Stimulated activated CD8-positive, alpha-beta memory T cell treated with anti-CD3 and anti-CD28 coated beads, Interleukin-12 subunit alpha, Interleukin-12 subunit beta, amount 100 ng/mL, for 24 hours (primary cell): ENCODE measurements around the gene TEX22.
"Not testable (repeated sequence)": the region's sequence is repeated elsewhere in the genome, so short reads cannot be mapped to it uniquely, and the experiment has no call there.

Experiments
- DNase-seq: peaks from one replicate; pipeline ENCODE4 v3.0.0-alpha.2; 2020; ENCODE audit errors: extremely low read depth

TEX22 gene, protein sequence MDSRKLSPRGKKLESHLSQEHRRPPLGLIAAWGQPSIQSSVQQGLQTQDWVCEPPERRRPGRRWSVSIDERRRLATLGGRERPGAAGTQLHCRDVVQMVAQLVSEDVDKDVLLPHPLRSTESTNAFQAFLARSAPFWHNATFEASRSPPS

DNA sequence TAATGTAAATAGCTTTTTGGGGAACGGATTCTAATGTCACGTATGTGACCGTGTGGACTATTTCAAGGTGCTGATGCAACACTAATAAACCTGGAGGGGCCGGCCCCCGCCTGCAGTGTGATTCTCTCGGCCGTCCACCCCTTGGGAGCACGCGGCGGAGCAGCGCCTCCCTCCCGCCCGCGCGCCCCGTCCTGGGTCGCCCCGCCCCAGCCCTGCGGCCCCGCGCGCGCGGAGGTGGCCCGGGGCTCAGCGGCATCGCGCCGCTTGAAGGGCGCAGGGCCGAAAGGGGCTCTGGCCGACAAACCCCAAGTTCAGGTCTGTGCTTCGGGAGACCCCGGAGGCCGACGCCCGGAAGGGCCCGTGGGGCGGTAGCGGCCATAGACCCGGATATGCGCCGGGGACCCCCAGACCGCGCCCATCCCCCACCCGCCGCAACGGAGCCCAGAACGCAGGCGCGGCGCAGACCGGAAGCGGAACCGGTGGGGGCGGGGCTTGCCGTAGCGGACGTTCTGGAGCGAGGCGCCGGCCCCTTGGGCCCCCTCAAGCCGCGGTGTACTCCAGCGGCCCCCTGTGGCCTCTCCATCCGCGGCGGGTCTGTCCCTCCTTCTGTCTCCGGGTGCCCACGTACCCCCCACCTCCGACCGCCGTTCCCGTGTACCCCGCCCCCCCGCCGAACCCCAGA is at the start of gene TEX22:
Gene TEX22 (plus strand): TSS at position 495 of the 682 bp plus-strand sequence. CDS start 803 bp downstream, outside the sequence.
- DNase-seq: peak; percentile 88

DNA sequence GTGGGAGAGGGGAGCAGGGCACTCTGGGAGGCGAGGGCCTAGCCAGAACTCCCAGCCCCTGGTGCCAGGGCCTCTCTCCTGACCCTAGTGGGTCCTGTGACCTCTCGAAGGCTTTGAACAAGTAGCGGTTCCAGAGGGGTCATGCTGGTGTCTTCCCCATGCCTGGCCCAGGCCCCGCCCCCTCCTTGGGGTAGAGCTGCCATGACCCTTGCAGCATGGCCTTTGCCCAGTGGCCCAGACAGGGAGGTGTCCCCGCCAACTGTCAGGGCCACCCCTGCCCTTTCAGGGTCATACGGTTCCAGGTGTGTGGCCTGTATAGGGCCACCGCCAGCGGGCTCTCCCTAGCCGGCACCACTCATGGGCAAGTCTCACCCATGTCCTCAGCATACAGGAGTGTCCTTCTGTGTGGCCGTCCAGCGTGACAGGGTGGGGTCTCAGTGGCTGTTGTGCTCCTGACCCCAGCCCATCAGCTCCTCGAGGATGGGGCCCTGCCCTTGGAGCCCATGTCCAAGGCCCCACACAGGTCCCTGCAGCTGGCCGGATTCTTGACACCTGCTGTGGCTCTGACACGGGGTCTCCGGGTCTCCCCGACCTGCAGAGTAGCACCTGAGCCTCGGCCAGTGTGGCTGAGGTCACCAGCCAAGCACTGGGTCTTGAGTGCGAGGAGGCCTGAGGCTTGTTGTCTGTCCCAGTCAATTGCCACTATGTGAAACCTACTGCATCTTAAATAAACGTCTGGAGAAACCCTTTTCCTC is 49.2 kb upstream of the TEX22 start:
- no peak for DNase-seq

DNA sequence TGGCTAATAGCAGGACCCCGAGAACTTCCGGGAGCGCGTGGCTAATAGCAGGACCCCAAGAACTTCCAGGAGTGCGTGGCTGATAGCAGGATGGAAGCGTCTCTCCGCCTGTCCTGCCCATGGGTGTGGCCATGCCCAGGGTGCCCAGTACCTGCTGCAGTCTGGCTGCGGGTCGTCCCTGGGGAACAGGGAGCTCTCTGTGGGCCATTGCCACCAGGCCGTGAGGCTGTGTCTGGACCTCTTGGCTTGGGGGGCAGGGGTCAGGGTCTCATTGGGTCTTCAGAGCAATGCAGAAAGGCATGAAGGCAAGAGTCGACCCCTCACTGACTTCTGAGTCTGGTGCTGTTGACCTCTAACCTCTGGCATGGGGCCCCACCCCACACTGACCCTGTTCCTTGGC is 48.3 kb upstream of the TEX22 start:
- DNase-seq: no peak

DNA sequence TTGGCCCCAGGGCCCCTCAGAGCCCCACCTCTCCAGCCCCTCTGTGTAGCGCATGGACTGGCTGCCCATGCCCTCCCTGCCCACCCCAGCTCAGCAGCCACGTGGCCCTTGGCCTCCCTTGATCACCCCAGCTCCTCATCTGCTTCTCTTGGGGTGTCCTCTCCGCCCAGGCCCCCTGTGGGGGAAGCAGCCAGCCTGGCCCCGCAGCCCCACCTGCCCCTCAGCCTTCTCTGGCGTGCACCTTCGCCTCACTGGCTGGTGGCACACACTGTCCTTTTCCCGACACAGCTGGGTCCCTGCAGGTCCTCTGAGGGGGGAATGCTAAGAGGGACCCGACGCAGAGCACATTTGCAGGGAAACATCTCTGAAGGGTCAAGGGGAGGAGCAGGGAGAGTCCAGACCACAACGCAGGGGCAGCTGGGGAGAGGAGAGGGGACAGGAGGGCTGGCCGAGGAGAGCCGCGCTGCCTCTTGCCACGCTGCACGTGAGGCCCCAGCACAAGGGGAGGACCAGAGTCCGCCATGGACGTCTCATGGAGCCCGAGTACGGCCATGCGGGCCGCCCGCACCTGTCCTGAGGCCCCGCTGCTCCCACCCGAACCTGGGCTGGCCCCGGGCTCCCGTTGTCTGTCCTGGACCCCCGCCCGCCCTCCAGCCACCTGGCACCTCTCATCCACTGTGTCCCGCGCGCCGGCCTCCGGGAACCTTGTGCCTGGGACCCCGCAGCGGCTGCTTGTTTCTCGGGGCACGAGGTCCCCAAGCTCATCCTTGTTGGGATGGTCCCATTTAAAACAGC is 47.7 kb upstream of the TEX22 start:
- no peak for DNase-seq

DNA sequence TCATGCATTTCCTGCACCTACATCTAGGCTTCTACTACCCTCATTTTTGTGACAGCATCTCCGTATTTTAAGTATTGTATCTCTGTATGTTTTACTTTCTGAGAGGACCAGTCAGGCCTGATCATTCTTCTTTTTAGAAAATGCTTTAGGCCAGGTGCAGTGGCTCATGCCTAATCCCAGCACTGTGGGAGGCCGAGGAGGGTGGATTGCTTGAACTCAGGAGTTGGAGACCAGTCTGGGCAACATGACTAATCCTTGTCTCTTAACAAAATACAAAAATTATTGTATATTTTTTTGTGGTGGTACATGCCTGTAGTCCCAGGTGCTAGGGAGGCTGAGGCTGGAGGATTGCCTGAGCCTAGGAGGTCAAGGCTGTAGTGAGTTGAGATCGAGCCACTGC is 46.9 kb upstream of the TEX22 start:
- no peak for DNase-seq

DNA sequence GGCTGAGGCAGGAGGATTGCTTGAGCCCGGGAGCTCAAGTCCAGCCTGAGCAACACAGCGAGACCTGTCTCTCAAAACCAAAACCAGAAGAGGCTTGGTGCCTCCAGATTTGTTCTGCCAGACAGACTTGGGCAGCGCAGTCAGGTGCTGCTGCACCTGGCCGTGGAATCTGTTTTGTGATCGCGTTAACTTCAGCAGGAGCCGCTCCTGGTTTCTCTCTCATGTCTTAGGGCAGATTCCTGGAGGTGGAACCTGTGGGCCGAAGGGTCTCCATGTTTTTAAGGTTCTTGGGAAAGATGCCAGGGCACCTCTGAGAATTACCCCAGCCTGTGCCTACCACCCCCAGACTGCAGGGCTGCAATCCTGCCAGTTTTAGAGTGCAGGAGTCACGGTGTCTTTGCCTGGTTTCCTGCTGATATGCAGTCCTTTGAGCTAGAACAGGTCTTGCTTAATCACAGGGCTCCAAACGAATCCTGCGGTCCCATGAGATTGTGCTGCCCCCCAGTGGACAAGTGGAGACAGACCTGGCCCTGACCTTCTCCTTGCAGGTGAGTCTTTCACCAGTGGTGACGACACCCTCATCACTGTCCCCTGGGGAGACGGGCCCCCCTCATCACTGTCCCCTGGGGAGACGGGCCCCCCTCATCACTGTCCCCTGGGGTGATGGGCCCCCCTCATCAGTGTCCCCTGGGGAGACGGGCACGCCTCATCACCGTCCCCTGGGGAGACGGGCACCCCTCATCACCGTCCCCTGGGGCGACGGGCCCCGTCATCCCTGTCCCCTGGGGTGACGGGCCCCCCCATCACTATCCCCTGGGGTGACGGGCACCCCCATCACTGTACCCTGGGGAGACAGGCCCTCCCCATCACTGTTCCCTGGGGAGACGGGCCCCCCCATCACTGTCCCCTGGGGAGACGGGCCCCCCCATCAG is 46.2 kb upstream of the TEX22 start:
- DNase-seq: peak; percentile 58

DNA sequence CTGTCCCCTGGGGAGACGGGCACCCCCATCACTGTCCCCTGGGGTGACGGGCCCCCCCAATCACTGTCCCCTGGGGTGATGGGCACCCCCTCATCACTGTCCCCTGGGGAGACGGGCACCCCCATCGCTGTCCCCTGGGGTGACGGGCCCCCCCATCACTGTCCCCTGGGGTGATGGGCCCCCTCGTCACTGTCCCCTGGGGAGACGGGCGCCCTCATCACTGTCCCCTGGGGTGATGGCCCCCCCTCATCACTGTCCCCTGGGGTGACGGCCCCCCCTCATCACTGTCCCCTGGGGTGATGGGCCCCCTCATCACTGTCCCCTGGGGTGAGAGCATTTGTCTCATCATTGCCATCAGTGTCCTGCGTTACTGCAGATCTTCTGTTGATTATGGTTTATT is 45.2 kb upstream of the TEX22 start:
- DNase-seq: no peak

DNA sequence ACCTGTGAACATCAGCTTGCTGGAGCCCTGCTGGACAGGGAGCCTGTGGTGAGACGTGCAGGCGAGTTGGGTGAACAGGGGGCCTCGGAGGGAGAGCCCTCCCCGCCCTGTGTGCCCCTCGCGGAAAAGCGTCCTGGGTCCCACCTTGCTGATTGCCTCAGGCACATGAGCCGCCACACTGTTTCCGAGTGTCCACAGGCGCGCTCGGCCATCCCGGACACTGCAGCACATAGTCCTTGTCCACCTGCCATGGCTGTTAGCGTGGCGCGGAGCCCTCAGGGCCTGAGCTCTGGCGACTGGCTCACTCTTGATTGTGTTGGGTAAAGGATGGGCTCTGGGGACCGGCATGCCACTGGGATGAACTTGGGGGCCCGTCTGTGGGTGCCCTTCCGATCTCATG is 43.8 kb upstream of the TEX22 start:
- DNase-seq: no peak

DNA sequence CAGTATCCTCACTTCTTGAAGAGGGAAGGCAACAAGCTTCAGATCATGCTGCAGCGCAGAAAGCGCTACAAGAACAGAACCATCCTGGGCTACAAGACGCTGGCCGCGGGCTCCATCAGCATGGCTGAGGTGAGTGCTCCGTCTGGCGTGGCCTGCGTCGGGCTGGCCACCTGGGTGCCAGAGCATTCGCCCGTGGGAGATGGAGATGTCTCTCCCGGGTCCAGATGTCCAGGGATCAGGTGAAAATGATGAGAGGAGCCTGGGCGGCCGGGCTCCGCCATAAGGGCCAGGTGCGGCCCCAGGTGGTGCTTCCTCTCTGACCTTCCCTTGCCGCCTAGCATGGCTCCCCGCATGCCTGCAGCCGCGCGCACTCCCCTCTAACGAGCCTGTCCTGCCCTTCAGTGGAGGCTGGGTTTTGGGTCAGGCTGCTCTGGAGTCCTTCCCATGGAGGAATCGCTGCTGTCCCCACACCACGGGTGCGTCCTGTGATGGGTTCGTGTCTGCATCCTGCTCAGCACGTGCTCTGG is 43.2 kb upstream of the TEX22 start:
- DNase-seq: no peak

DNA sequence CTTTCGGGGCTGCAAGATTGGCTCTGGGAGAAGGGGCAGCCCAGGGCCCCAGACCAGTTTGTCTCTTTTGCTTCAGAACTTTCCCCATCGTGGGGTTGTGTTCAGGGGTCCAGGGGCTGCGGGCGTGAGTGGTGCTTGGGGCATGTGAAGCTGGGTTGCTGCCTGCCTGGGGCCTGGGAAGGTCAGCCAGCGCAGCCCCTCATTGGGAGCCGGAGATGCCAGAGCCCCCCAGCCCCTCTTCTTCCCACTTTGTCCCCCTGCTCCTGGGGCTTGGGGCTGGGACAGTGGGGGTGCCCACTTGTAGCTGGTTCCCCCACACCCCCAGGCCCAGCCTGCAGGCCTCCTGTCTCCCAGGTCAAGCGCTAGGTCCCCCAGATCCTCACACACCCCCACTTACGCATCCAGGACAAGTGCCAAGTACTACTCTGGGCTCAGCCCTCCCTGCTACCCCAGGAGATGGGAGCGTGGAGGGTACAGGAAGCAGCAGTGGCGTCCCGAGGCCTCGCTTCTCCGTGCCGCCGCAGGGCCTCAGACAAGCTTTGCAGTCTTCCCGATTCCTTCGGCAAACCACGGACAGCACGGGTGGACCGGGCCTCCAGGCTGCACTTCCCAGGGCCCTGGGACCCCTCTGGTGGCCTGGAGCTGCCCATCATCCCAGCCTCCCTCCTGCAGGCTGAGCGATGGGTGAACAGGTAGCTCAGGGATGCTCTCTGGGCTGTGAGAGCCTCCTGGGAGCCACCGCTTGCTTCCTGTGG is 42.3 kb upstream of the TEX22 start:
- no peak for DNase-seq

DNA sequence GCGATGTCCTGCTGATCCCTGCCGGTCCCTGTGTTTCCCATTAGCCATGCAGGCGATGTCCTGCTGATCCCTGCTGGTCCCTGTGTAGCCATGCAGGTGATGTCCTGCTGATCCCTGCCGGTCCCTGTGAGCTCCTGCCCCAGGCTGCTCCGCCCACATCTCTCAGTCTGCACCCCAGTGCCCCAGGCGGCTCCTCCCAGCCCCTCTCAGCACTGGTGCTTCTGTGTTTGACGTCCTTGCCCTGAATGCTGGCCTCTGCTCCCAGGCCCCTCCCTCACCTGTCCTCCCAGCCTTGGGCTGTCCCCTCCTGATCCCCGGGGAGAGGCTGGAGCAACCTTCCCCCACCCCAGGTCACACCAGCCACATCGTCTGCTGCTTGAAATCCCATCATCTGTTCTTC is 41.4 kb upstream of the TEX22 start:
- no peak for DNase-seq

DNA sequence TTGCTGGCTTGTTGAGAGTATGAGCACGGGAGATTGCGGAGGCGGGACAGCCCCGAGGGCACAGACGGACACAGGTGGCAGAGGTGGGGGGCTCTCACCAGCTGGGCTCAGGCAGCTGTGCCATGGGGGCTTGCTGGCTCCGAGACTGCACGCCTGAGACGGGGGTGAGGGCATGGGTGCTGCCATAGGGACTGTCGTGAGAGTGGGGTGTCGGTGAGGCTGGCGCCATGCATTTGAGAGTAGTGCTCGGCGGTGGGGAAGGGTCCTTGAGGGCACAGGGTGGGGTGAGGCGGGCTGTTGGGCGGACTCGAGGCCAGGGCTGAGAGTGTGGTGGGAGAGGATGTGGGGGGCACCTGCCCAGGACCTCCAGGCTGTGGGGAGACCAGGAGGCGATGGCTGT is 40.7 kb upstream of the TEX22 start:
- DNase-seq: no peak

DNA sequence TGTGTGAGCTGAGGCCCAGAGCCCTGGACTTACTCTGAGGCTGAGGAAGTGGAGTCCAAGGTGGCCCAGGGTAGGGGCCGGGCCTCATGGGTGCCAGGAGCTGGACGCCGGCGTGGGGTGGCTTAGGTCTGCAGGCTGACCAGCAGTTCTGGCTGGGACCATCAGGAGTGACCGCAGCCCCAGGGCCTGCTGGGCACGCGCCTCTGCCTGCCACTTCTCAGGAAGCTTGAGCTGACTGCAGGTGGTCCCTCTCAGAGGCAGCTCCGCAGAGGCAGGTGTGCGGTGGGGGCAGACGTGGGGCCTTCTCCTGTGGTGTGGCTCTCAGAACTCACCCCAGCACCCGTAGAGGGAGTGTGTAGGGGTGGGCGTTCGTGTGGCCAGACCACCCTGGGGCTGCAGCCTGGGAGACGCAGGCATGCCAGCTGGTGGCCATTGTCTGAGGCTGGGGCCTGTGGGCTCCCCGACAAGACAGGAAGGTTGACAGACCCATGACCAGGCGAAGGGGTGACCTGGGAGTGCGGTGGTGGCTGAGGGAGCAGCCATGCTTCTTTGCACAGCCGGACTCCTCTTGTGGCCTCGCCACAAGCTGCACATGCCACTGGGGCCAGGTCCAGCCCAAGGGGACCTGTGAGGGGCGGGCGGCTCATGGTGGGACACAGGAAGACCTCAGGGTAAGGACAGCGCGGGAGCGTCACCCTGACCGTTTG is 40.0 kb upstream of the TEX22 start:
- no peak for DNase-seq

DNA sequence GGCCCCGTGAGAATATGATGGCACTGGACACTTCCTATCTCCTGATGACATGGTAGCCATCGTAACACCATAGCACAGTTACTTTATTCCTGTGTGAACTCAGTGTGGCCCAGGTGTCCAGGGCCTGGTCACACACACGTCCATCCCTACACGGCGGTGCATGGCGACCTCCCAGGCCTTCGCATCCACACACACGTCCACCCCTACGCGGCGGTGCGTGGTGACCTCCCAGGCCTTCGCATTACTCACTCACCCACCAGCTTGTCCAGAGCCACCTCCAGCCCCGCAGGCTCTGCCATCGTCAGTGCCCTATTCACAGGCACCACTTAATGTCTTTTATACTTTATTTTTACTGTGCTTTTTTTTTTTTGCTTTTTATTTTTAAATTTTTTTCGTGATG is 39.4 kb upstream of the TEX22 start:
- DNase-seq: no peak

DNA sequence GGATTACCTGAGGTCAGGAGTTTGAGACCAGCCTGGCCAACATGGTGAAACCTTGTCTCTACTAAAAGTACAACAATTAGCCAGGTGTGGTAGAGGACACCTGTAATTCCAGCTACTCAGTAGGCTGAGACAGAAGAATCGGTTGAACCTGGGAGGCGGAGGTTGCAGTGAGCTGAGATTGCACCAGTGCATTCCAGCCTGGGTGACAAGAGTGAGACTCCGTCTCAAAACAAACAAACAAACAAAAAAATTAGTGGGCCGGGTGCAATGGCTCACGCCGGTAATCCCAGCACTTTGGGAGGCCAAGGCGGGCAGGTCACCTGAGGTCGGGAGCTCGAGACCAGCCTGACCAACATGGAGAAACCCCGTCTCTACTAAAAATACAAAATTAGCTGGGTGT is 36.9 kb upstream of the TEX22 start:
- DNase-seq: not testable (repeated sequence)

DNA sequence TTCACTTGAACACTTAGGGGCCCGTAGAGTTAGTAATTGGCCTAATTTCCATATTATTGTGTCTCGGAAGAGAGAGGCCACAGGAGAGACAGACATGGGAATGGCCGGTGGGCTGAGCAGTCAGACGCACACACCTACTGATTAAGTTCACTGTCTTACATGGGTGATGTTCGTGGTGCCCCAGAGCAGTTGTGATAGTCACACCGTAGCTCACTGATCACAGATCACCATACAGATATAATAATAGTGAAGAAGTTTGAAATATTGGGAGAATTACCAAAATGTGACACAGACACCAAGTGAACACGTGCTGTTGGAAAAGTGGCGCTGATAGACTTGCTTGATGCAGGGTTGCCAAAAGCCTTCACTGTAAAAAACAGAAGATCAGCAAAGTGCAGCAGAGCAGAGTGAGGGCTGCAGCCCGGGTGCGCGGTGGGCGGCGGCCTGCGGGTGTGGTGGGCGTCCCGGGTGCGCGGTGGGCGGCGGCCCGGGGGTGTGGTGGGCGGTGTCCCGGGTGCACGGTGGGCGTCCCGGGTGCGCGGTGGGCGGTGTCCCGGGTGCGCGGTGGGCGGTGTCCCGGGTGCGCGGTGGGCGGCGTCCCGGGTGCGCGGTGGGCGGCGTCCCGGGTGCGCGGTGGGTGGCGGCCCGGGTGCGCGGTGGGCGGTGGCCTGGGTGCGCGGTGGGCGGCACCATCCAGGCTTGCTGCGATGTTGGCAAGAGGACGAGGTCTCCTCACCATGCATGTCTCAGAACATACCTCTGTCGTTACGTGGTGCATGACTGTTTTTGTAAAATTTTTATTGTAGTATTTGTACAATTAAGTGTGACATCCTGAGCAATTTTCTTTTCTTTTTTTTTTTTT is 34.3 kb upstream of the TEX22 start:
- no peak for DNase-seq

DNA sequence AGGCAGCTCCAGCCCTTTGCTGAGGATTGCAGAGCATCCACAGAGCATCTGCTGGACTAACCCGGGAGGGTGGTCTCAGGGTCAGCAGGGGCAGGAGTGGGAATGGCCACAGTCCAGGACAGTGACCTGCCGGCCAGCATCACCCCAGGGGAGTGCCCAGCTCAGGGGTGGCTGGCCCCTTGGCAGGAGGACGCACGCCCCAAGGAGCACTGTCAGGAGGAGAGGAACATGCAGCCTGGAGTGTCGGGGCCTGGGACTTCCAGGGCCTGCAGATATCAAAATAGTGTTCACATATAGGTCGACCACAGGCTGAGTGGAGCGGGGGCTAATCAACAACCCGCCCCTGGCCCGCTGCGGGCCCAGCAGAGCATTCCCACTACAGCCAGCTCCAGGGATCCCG is 33.2 kb upstream of the TEX22 start:
- no peak for DNase-seq

DNA sequence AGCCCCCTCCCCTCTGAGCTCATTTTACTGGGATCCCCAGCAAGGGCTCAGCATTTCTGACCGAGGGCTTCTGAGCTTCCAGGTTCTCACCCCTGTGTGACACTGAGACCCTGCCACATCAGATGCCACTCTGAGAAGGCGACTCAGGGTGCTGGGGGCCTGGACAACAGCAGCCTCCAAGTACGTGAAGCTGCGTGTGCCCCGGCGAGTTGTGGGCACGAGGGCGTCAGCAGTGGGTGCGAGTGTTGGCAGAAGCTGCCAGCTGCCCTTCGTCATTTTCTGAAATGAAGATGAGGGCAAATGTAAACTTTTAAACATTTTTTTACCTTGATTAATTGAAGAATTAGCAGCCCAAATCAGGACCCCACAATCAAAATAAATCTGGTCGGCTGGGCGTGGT is 32.7 kb upstream of the TEX22 start:
- no peak for DNase-seq
